ENCODE results near the gene OGDH. TPM values are rescaled to one million over a fixed set of nuclear protein-coding genes. Genes with fewer than 3 reads are reported as not detected.

OGDH gene
- polyA plus RNA-seq, 3 donors = 41.0 to 74.1 (median 49.9) TPM

- Histone ChIP-seq H3K36me3 (replicated peaks in 1 of 2; ENCODE audit: control insufficient read depth in 1 of 2, insufficient read depth in 2 of 2, low read length in 2 of 2) (peaks cover 59 to 95% of the 10 kb centered on the region in 2 donors), H3K79me2 (ENCODE audit: insufficient read depth, low read length) (no peaks in the 10 kb centered on the region), H3K4me2 (replicated peaks; ENCODE audit: extremely low read depth, low read length, poor library complexity, severe bottlenecking) (no peak overlapping the region), H2AFZ (ENCODE audit: insufficient read depth, low read depth, low read length, poor library complexity, severe bottlenecking) (no peak overlapping the region), H4K20me1 (ENCODE audit: insufficient read depth, low read length) (no peaks in the 10 kb centered on the region), H3K4me1 (ENCODE audit: control insufficient read depth in 1 of 2, insufficient read depth in 2 of 2, low read length in 2 of 2) (no peaks in the 10 kb centered on the region), H3K27ac (ENCODE audit: low read depth in 1 of 2, low read length in 2 of 2) (peak overlapping the region in 1 of 2 donors; percentile 26), H3K27me3 (ENCODE audit: control insufficient read depth in 2 of 2, insufficient read depth in 2 of 2, low read length in 2 of 2) (no peaks in the 10 kb centered on the region), H3K4me3 (replicated peaks in 1 of 3; ENCODE audit: low read depth in 2 of 3, low read length in 3 of 3) (no peak overlapping the region), H3K9ac (ENCODE audit: insufficient read depth, low read length, poor library complexity, severe bottlenecking) (no peak overlapping the region), H3K9me3 (replicated peaks in 1 of 2; ENCODE audit: control insufficient read depth in 1 of 2, insufficient read depth in 1 of 2, low read length in 2 of 2) (no peaks in the 10 kb centered on the region)
- no peaks in the 10 kb centered on the region for H3K9me3 Mint-ChIP-seq
- TF ChIP-seq CTCF (IDR thresholded peaks at IDR 0.05) = no peak
- peak overlapping the region in 5 of 7 donors; percentile 4 to 69 (median 40) for H3K27ac Mint-ChIP-seq
- intact Hi-C loops (cut with micrococcal nuclease) = no loop called here
- peaks cover 68 to 88% of the 10 kb centered on the region in 2 donors for H3K36me3 Mint-ChIP-seq
- no peak overlapping the region for H3K4me3 Mint-ChIP-seq
- WGBS (ENCODE audit: insufficient coverage) = no CpG with 5 or more reads among the region's 1 CpG
- no peaks in the 10 kb centered on the region for H3K27me3 Mint-ChIP-seq (ENCODE audit: low read depth in 3 of 3)
- no peak for DNase-seq
- no peaks in the 10 kb centered on the region for H3K4me1 Mint-ChIP-seq
Observed at GRCh38 chr7:44685723-44686122, 79.3 kb downstream of the OGDH start.

GRCh38 chr7:44689427-44689826 is 83.0 kb downstream of the OGDH start:
- H3K4me1 Mint-ChIP-seq = no peaks in the 10 kb centered on the region
- H3K9ac ChIP-seq (ENCODE audit: insufficient read depth, low read length, poor library complexity, severe bottlenecking) = no peak overlapping the region
- no peaks in the 10 kb centered on the region for H3K9me3 ChIP-seq (replicated peaks in 1 of 2; ENCODE audit: control insufficient read depth in 1 of 2, insufficient read depth in 1 of 2, low read length in 2 of 2)
- H3K27me3 Mint-ChIP-seq (ENCODE audit: low read depth in 3 of 3) = no peaks in the 10 kb centered on the region
- no CpG with 5 or more reads among the region's 2 CpGs for WGBS (ENCODE audit: insufficient coverage)
- peaks cover 63 to 88% of the 10 kb centered on the region in 2 donors for H3K36me3 Mint-ChIP-seq
- no peaks in the 10 kb centered on the region for H3K27me3 ChIP-seq (ENCODE audit: control insufficient read depth in 2 of 2, insufficient read depth in 2 of 2, low read length in 2 of 2)
- intact Hi-C loops (cut with micrococcal nuclease) = no loop called here
- H3K4me2 ChIP-seq (replicated peaks; ENCODE audit: extremely low read depth, low read length, poor library complexity, severe bottlenecking) = no peak overlapping the region
- DNase-seq = no peak
- no peak for TF ChIP-seq CTCF (IDR thresholded peaks at IDR 0.05)
- no peak overlapping the region for H3K27ac ChIP-seq (ENCODE audit: low read depth in 1 of 2, low read length in 2 of 2)
- H3K79me2 ChIP-seq (ENCODE audit: insufficient read depth, low read length) = no peaks in the 10 kb centered on the region
- no peaks in the 10 kb centered on the region for H3K9me3 Mint-ChIP-seq
- H3K27ac Mint-ChIP-seq = no peak overlapping the region
- no peak overlapping the region for H3K4me3 ChIP-seq (replicated peaks in 1 of 3; ENCODE audit: low read depth in 2 of 3, low read length in 3 of 3)
- no peaks in the 10 kb centered on the region for H3K4me1 ChIP-seq (ENCODE audit: control insufficient read depth in 1 of 2, insufficient read depth in 2 of 2, low read length in 2 of 2)
- H3K4me3 Mint-ChIP-seq = no peak overlapping the region
- H4K20me1 ChIP-seq (ENCODE audit: insufficient read depth, low read length) = peaks cover 5% of the 10 kb centered on the region
- H3K36me3 ChIP-seq (replicated peaks in 1 of 2; ENCODE audit: control insufficient read depth in 1 of 2, insufficient read depth in 2 of 2, low read length in 2 of 2) = peaks cover 60 to 94% of the 10 kb centered on the region in 2 donors
- H2AFZ ChIP-seq (ENCODE audit: insufficient read depth, low read depth, low read length, poor library complexity, severe bottlenecking) = no peak overlapping the region

All from CD14-positive monocyte (primary cell).